Thyroid gland (tissue), 4 donors: ENCODE data around the gene METTL14. TPM values are rescaled to one million over a fixed set of nuclear protein-coding genes. Genes with fewer than 3 reads are reported as not detected.

Experiments used
- DNase-seq, 2 donors: peaks; one replicate each; pipeline ENCODE4 v3.0.0-alpha.2; 2019
- H3K27ac ChIP-seq, 3 donors: fragments of 200-600 bp; sonication (generic); 1 replicate in 2 of 3; 2 replicates in 1 of 3; pipeline ENCODE4 v1.5.1; 2016 to 2019; ENCODE audit warnings: mild to moderate bottlenecking in 1 of 3, moderate library complexity in 1 of 3
- H3K27me3 ChIP-seq: fragments of 200-600 bp; sonication (generic); one replicate; pipeline ENCODE4 v1.5.1; 2019
- H3K36me3 ChIP-seq, 2 donors: fragments of 200-600 bp; sonication (generic); one replicate each; pipeline ENCODE4 v1.5.1; 2016 to 2019
- H3K4me1 ChIP-seq, 2 donors: fragments of 200-600 bp; sonication (generic); one replicate each; pipeline ENCODE4 v1.5.1; 2017 to 2019
- H3K4me3 ChIP-seq, 3 donors: fragments of 200-600 bp; sonication (generic); replicated peaks in 1 of 3; 1 replicate in 2 of 3; 2 replicates in 1 of 3; pipeline ENCODE4 v1.5.1; 2016; ENCODE audit warnings: mild to moderate bottlenecking in 1 of 3
- H3K9me3 ChIP-seq: fragments of 200-600 bp; sonication (generic); one replicate; pipeline ENCODE4 v1.5.1; 2017
- CTCF ChIP-seq, 6 experiments: fragments of 200-600 bp in 3 of 6; fragments of 450-650 bp in 3 of 6; sonication (generic) in 3 of 6; IDR thresholded peaks; one replicate each; pipeline ENCODE4 v1.5.1; 2016 to 2019; ENCODE audit warnings: antibody characterized with exemption in 6 of 6, mild to moderate bottlenecking in 2 of 6, inconsistent platforms in 1 of 6, moderate library complexity in 1 of 6
- POLR2A ChIP-seq, 2 donors: fragments of 450-650 bp; IDR thresholded peaks; one replicate each; pipeline ENCODE4 v1.6.1; 2017; ENCODE audit warnings: antibody characterized with exemption in 2 of 2, mild to moderate bottlenecking in 2 of 2, moderate library complexity in 1 of 2
- WGBS, 2 donors: methylation state at CpG; one replicate each; pipeline ENCODE4 v1.1.5; 2017; 5-methylcytosine and 5-hydroxymethylcytosine counted together
- intact Hi-C: fragments of 100-400 bp; cut with DNase I; formaldehyde crosslinking; loops from one replicate; pipeline ENCODE4 v1.15.1; 2023
- total RNA-seq, 4 donors: library from RNA; depleted of rRNA; stranded (reverse); fragments of >200 nt; gene quantifications; one replicate each; pipeline ENCODE4 v1.2.3, GENCODE V29; 2016

Gene METTL14
- total RNA-seq, 4 donors from 2014 or later: 16.0 to 67.8 (median 40.7) TPM

DNA sequence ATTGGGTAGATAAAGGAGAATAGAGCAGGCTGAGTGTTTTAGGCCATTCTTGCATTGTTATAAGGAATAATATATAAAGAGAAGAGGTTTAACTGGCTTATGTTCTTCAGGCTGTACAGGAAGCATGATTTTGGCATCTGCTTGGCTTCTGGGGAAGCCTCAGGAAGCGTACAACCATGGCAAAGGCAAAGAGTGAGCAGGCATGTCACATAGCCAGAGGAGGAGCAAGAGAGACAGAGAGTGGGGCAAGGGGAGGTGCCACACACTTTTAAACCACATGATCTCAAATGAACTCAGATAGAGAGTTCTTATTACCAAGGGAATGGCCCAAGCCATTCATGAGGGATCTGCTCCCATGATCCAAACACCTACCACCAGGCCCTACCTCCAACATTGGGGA is 4.4 kb upstream of the METTL14 start:
- intact Hi-C loops: loop anchor here (5.0 kb wide), 1 partner anchor 404 kb away; no protein-coding TSS in a partner anchor

GRCh38 chr4:118682928-118683327 is 2.3 kb upstream of the METTL14 start:
- no peak overlapping the region for H3K27ac ChIP-seq
- H3K9me3 ChIP-seq: no peaks in the 10 kb centered on the region
- TF ChIP-seq POLR2A (IDR thresholded peaks at IDR 0.05) (no peak), CTCF (IDR thresholded peaks at IDR 0.05) (peak in 2 of 6 experiments; percentile 23 to 31)
- peaks cover 13% of the 10 kb centered on the region in 2 donors for H3K4me1 ChIP-seq
- intact Hi-C loops: loop anchor here (5.0 kb wide), 1 partner anchor 406 kb away; no protein-coding TSS in a partner anchor
- no peak overlapping the region for H3K4me3 ChIP-seq
- no peaks in the 10 kb centered on the region for H3K36me3 ChIP-seq
- no peak for DNase-seq
- H3K27me3 ChIP-seq: no peaks in the 10 kb centered on the region
- WGBS, 2 donors: 42 to 43% methylated on average over 1 of the region's 1 CpG

More for the DNA sequence above, 4.4 kb upstream of the METTL14 start:
- no peaks in the 10 kb centered on the region for H3K36me3 ChIP-seq
- TF ChIP-seq CTCF (IDR thresholded peaks at IDR 0.05): no peak
- TF ChIP-seq POLR2A (IDR thresholded peaks at IDR 0.05): no peak
- no peak for DNase-seq
- H3K4me1 ChIP-seq: no peaks in the 10 kb centered on the region
- no peaks in the 10 kb centered on the region for H3K27me3 ChIP-seq
- H3K9me3 ChIP-seq: no peaks in the 10 kb centered on the region
- H3K4me3 ChIP-seq: no peak overlapping the region
- no peak overlapping the region for H3K27ac ChIP-seq
- WGBS, 2 donors: 78 to 82% methylated on average over 1 of the region's 1 CpG

DNA sequence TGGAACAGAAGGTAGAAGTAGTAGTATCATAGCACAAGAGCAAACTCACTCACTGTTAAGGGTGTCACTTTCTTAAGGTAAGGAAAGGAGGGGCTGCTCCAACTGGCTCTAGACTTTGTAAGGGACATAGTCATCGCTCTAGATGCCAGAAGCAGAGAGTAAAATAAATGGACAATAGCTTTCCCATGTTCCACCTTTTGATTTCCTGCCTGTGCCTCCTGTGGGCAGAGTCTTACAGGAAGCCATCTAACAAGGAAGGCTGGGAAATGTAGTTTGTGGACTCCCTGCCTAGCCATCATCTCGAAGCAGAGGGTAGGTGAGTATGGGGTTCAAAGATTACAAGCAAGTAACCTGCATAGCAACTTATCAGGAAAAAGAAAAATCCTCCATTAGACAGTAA is 1.7 kb upstream of the METTL14 start:
- 10 to 16% methylated on average over 2 of the region's 2 CpGs for WGBS, 2 donors
- Histone ChIP-seq H3K36me3 (peaks cover under 1 to 1% of the 10 kb centered on the region in 2 donors), H3K27me3 (no peaks in the 10 kb centered on the region), H3K27ac (no peak overlapping the region), H3K9me3 (no peaks in the 10 kb centered on the region), H3K4me1 (peaks cover 13% of the 10 kb centered on the region in 2 donors), H3K4me3 (no peak overlapping the region)
- TF ChIP-seq POLR2A (IDR thresholded peaks at IDR 0.05) (no peak), CTCF (IDR thresholded peaks at IDR 0.05) (no peak)
- intact Hi-C loops: loop anchor here (5.0 kb wide), 1 partner anchor 406 kb away; no protein-coding TSS in a partner anchor
- DNase-seq: no peak

- intact Hi-C loops: no loop called here
- no peak for TF ChIP-seq CTCF (IDR thresholded peaks at IDR 0.05)
- TF ChIP-seq POLR2A (IDR thresholded peaks at IDR 0.05): no peak
- 76 to 81% methylated on average over 2 of the region's 2 CpGs for WGBS, 2 donors
- Histone ChIP-seq H3K9me3 (no peaks in the 10 kb centered on the region), H3K27ac (no peak overlapping the region), H3K27me3 (no peaks in the 10 kb centered on the region), H3K4me3 (no peak overlapping the region), H3K4me1 (no peaks in the 10 kb centered on the region), H3K36me3 (peaks cover 47 to 50% of the 10 kb centered on the region in 2 donors)
- DNase-seq: no peak
Measured at GRCh38 chr4:118703118-118703517, 17.9 kb downstream of the METTL14 start.

DNA sequence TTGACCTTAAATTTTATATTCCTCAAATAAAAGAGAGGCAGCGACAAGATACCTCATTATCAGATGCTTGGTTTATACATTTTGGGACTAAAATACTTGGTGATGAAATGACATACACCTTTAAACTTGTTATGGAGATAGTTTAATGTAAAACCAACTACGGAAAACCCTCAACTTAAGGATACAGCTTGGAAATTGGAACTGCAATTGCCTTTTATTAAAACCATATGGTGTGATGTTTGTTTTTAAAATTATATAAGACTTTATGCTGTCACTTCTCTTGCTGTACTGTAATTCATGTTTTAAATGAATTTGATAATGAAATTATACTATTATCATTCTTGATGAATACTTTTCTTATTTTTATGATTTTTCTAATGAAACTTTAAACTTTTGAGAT is 25.9 kb downstream of the METTL14 start:
- Histone ChIP-seq H3K36me3 (peaks cover 13 to 28% of the 10 kb centered on the region in 2 donors), H3K4me1 (no peaks in the 10 kb centered on the region), H3K27ac (no peak overlapping the region), H3K27me3 (no peaks in the 10 kb centered on the region), H3K9me3 (no peaks in the 10 kb centered on the region), H3K4me3 (no peak overlapping the region)
- no peak for TF ChIP-seq POLR2A (IDR thresholded peaks at IDR 0.05)
- no peak for TF ChIP-seq CTCF (IDR thresholded peaks at IDR 0.05)
- 89 to 92% methylated on average over 2 of the region's 2 CpGs for WGBS, 2 donors
- DNase-seq: no peak
- intact Hi-C loops: no loop called here
